K562 (cell line): ENCODE data around the gene CRPPA. TPM values are rescaled to one million over a fixed set of nuclear protein-coding genes. Genes with fewer than 3 reads are reported as not detected.

Source experiments
- CTCF ChIP-seq, 3 experiments: IDR thresholded peaks in 2 of 3; conservative IDR thresholded peaks in 1 of 3; 2 replicates each; pipeline ENCODE4 v1.5.1; 2011 to 2012; ENCODE audit warnings: low read length in 3 of 3, mild to moderate bottlenecking in 3 of 3, control low read depth in 2 of 3, improper control_type of control experiment in 1 of 3, inconsistent platforms in 1 of 3, low read depth in 1 of 3, mixed read lengths in 1 of 3, moderate library complexity in 1 of 3; ENCODE audit not compliant: insufficient read depth in 2 of 3
- CUX1 ChIP-seq: fragments of 200-800 bp; sonication (Bioruptor generic); IDR thresholded peaks from 2 replicates; pipeline ENCODE4 v1.6.1; 2016; ENCODE audit warnings: missing genetic modification characterization, missing compliant biosample characterization
- CXXC5 ChIP-seq: fragments of 250-450 bp; sonication (Bioruptor Pico); IDR thresholded peaks from 2 replicates; pipeline ENCODE4 v1.8.0; 2022; ENCODE audit warnings: inconsistent platforms, mild to moderate bottlenecking, moderate library complexity
- DMBX1 ChIP-seq: fragments of 250-450 bp; sonication (Bioruptor Pico); IDR thresholded peaks from 2 replicates; pipeline ENCODE4 v1.8.0; 2022; ENCODE audit warnings: inconsistent platforms, mild to moderate bottlenecking, moderate library complexity, borderline replicate concordance
- ESRRB ChIP-seq: fragments of 250-450 bp; sonication (Bioruptor Pico); IDR thresholded peaks from 2 replicates; pipeline ENCODE4 v1.5.0; 2020; ENCODE audit warnings: mild to moderate bottlenecking, moderate library complexity, borderline replicate concordance
- MBD2 ChIP-seq: sonication (generic); IDR thresholded peaks from 2 replicates; pipeline ENCODE4 v1.6.1; 2016; ENCODE audit warnings: low read depth, borderline replicate concordance
- NR2C1 ChIP-seq, 2 experiments: fragments of 450-650 bp; IDR thresholded peaks; 2 replicates each; pipeline ENCODE4 v1.6.1; 2017; ENCODE audit warnings: mild to moderate bottlenecking in 2 of 2, antibody characterized with exemption in 1 of 2, inconsistent platforms in 1 of 2, missing compliant biosample characterization in 1 of 2, missing genetic modification characterization in 1 of 2
- PHB ChIP-seq: fragments of 250-450 bp; sonication (Bioruptor Pico); IDR thresholded peaks from 2 replicates; pipeline ENCODE4 v1.5.0; 2021
- PHB2 ChIP-seq: fragments of 450-650 bp; IDR thresholded peaks from 2 replicates; pipeline ENCODE4 v1.6.1; 2017; ENCODE audit warnings: low read depth
- RREB1 ChIP-seq: fragments of 250-450 bp; sonication (Bioruptor Pico); IDR thresholded peaks from 2 replicates; pipeline ENCODE4 v1.4.0; 2020
- STAT5A ChIP-seq: IDR thresholded peaks from 2 replicates; pipeline ENCODE4 v1.6.1; 2012; ENCODE audit warnings: low read length, inconsistent platforms, borderline replicate concordance
- TFE3 ChIP-seq: fragments of 450-650 bp; formaldehyde crosslinking; IDR thresholded peaks from 2 replicates; pipeline ENCODE4 v1.4.0; 2020; ENCODE audit warnings: mild to moderate bottlenecking, mixed read lengths
- XRCC3 ChIP-seq: fragments of 450-650 bp; IDR thresholded peaks from 2 replicates; pipeline ENCODE4 v1.6.1; 2017; ENCODE audit warnings: mild to moderate bottlenecking, moderate library complexity
- ZNF140 ChIP-seq: fragments of 250-450 bp; sonication (Bioruptor Pico); IDR thresholded peaks from 2 replicates; pipeline ENCODE4 v1.8.0; 2021; ENCODE audit warnings: moderate library complexity, mild to moderate bottlenecking, inconsistent platforms
- polyA plus RNA-seq, 8 experiments: library from polyadenylated mRNA; depleted of rRNA in 4 of 8; stranded (reverse) in 5 of 8; unstranded in 3 of 8; fragments of >200 nt; fragmentation: Nextera tagmentation in 2 of 8; fragmentation: Illumina TruSeq in 1 of 8; extraction: Ambion mirVana in 2 of 8; extraction: Trizol in 1 of 8; gene quantifications; 2 replicates each; pipeline versions ENCODE4 v1.2.1 to v1.2.3, GENCODE V29; 2011 to 2014; ENCODE audit warnings: inconsistent platforms in 1 of 8, missing spikeins in 1 of 8
- total RNA-seq, 7 experiments: library from RNA; depleted of rRNA in 6 of 7; stranded (reverse); fragments of >200 nt in 6 of 7; fragmentation: Illumina TruSeq in 2 of 7; extraction: Trizol in 2 of 7; gene quantifications; 2 replicates each; pipeline versions ENCODE4 v1.2.1 to v1.2.3, GENCODE V29; 2011 to 2021; ENCODE audit warnings: low replicate concordance in 1 of 7

The CRPPA gene
- total and polyA plus RNA-seq, 9 of the 15 experiments (the other 6 are each of a cell fraction or from before 2014, with no cell fraction given) = 3.9 to 14.4 (median 7.8) TPM

- TF ChIP-seq NR2C1 (IDR thresholded peaks at IDR 0.05) = no peak
- TF ChIP-seq NR2C1 (tag; IDR thresholded peaks at IDR 0.05) = no peak
- TF ChIP-seq DMBX1 = peak; percentile 56; the same call in 1 of the 2 replicates
- TF ChIP-seq PHB2 = no peak
- no peak for TF ChIP-seq STAT5A
- no peak for TF ChIP-seq CUX1 (CRISPR knock-in tag)
- no peak for TF ChIP-seq ESRRB (CRISPR knock-in tag)
- TF ChIP-seq ZNF140 (CRISPR knock-in tag) = no peak
- TF ChIP-seq XRCC3 = no peak
- TF ChIP-seq PHB (CRISPR knock-in tag) = no peak
- TF ChIP-seq TFE3 (CRISPR knock-in tag) = no peak
- TF ChIP-seq MBD2 = no peak
- 0 out of 2 replicates have a peak, but pooled peaks have one; percentile 31 for TF ChIP-seq CXXC5
- peak; percentile 47 to 55 (median 49) for TF ChIP-seq CTCF (IDR thresholded peaks at IDR 0.05 in 2 of 3, conservative IDR thresholded peaks at IDR 0.05 in 1 of 3; ENCODE audit: insufficient read depth in 2 of 3, low read depth in 1 of 3, low read length in 3 of 3)
- TF ChIP-seq RREB1 (CRISPR knock-in tag) = no peak
These were observed 1.6 kb upstream of the CRPPA start (continued) for GRCh38 chr7:16422917-16423316.
